ENCODE measurements around the gene ARL6IP5. TPM values are rescaled to one million over a fixed set of nuclear protein-coding genes. Genes with fewer than 3 reads are reported as not detected.

Gene ARL6IP5
- total RNA-seq, 1 experiment from 2014 or later = 16.9 TPM

DNA sequence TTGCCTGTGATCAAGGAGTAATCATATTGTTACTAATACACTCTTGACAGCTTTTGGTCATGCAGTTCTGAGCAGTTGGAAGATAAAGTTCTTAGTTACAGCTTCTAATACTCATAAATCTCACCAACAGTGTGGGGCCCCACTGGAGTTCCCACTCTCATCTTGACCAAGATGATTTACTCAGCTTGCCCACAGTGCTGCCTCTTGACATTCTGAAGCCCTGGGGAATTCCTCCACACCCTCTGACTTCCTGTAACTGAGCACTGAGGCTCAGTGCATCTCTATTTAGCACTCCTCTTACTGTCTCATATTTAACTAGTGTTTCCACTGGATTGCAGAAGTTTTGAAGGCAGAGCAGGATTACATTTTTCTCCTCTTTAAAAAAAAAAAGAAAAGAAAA, 1.9 kb upstream of the ARL6IP5 start:
- no peak for TF ChIP-seq CTCF (conservative IDR thresholded peaks at IDR 0.05)
- Histone ChIP-seq H3K79me2 (ENCODE audit: insufficient read depth, low read length) (peaks cover 5% of the 10 kb centered on the region; the same call in 1 of the 2 replicates), H4K20me1 (ENCODE audit: control insufficient read depth, insufficient read depth, insufficient read length) (no peaks in the 10 kb centered on the region), H3K9ac (ENCODE audit: extremely low read depth, insufficient read length, low read length) (no peak overlapping the region), H3K56ac (ENCODE audit: insufficient read length, low read depth, low read length) (no peak overlapping the region), H3K4me1 (ENCODE audit: insufficient read depth, low read length) (peaks cover 6% of the 10 kb centered on the region; the same call in 1 of the 2 replicates), H4K5ac (ENCODE audit: insufficient read length, low read depth, low read length) (no peak overlapping the region), H3K4me2 (ENCODE audit: insufficient read depth, insufficient read length, low read length) (no peak overlapping the region), H4K8ac (replicated peaks; ENCODE audit: insufficient read length, low read depth, low read length) (no peak overlapping the region), H3K18ac (ENCODE audit: insufficient read length, low read depth, low read length) (no peak overlapping the region), H2BK15ac (ENCODE audit: low read depth, low read length) (no peak overlapping the region), H3K23me2 (ENCODE audit: insufficient read length, low read depth, low read length, poor library complexity, severe bottlenecking) (peaks cover 10% of the 10 kb centered on the region), H2BK120ac (ENCODE audit: low read depth, low read length, poor library complexity, severe bottlenecking) (no peak overlapping the region), H4K91ac (ENCODE audit: insufficient read length, low read depth, low read length) (no peak overlapping the region), H3K23ac (ENCODE audit: insufficient read length, low read depth, low read length) (no peak overlapping the region), H3K4ac (ENCODE audit: low read depth, low read length) (no peak overlapping the region), H3K9me3 (ENCODE audit: control insufficient read depth, low read depth, low read length) (no peaks in the 10 kb centered on the region), H2BK20ac (ENCODE audit: low read depth, low read length, poor library complexity, severe bottlenecking) (no peak overlapping the region), H2BK5ac (ENCODE audit: insufficient read length, low read length) (no peak overlapping the region), H3K14ac (ENCODE audit: insufficient read depth, low read length) (no peak overlapping the region), H3K27me3 (ENCODE audit: insufficient read depth, low read length) (no peaks in the 10 kb centered on the region), H3T11ph (ENCODE audit: low read length) (no peak overlapping the region), H2BK12ac (ENCODE audit: insufficient read length, low read depth, low read length) (no peak overlapping the region), H2AFZ (ENCODE audit: low read length) (no peak overlapping the region), H3K79me1 (ENCODE audit: insufficient read depth, low read depth, low read length, poor library complexity, severe bottlenecking) (peaks cover 6% of the 10 kb centered on the region), H3K27ac (ENCODE audit: insufficient read length, low read depth, low read length) (no peak overlapping the region), H2AK5ac (ENCODE audit: insufficient read length, low read length) (no peak overlapping the region)
- Mint-ChIP-seq H3K36me3 (ENCODE audit: insufficient read depth in 1 of 3, low read depth in 3 of 3) (0 out of 7 replicates have a peak, but pooled peaks cover 0 to under 1% (median 0%) of the 10 kb centered on the region in 3 experiments), H3K9me3 (no peaks in the 10 kb centered on the region), H3K27me3 (ENCODE audit: low read depth) (no peaks in the 10 kb centered on the region; the same call in 1 of the 2 replicates), H3K27ac (no peak overlapping the region), H3K4me1 (peaks cover 33 to 37% of the 10 kb centered on the region in 2 experiments), H3K4me3 (no peak overlapping the region)
- no peak for DNase-seq

Data from H9 (cell line).